GM18951 (cell line): ENCODE data around the gene UBA52.

ENCODE experiments used
- POLR2A ChIP-seq: IDR thresholded peaks from 4 replicates; pipeline ENCODE4 v1.6.1; 2011; ENCODE audit warnings: mild to moderate bottlenecking; ENCODE audit not compliant: insufficient read length, insufficient read depth; ENCODE audit errors: extremely low read depth
- in situ Hi-C: fragments of 300-500 bp; cut with MboI; formaldehyde crosslinking; loops from one replicate; pipeline ENCODE4 v1.12.0; 2022; ENCODE audit warnings: low sequenced_read_pairs, mixed read lengths, inconsistent platforms; ENCODE audit not compliant: unreplicated experiment

Gene UBA52

GRCh38 chr19:18610556-18611326 is 39.1 kb downstream of the UBA52 start:
- in situ Hi-C loops = no loop called here

DNA sequence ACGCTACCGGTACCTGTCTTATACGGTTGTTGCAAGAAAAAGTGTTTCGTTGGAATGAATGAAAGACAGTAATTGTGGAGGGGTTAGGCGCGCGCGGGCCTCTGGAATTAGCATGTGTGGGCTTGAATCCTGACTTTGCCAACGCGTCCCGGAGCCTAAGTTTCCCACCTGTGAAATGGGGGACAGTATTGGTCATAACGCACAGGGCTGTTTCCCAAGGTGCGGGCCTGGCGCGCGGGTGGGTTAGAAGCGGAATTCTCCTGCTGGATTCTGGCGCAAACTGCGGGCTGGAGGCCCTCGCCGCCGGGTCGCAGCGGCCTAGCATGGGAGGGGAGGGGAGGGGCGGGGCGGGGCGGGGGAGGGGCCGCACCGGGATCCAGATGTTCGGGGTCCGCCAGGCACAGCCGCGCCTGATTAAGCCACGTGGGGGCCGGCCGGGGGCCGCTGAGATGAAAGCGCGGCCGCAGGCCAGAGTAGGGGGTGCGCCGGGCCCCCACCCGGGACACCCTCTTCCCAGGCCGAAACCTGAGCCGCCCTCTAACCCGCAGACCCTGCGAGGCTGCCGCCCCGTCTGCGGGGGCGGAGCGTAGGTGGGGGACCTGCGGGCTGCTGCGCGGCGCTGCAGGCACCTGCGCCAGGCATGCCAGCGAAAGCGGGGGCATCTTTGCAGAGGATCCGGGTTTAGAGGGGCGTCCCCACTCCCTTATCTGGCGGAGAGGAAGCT is 39.8 kb downstream of the UBA52 start:
- TF ChIP-seq POLR2A = no peak
- in situ Hi-C loops = no loop called here

More at GRCh38 chr19:18610556-18611326, 39.1 kb downstream of the UBA52 start:
- TF ChIP-seq POLR2A = no peak

DNA sequence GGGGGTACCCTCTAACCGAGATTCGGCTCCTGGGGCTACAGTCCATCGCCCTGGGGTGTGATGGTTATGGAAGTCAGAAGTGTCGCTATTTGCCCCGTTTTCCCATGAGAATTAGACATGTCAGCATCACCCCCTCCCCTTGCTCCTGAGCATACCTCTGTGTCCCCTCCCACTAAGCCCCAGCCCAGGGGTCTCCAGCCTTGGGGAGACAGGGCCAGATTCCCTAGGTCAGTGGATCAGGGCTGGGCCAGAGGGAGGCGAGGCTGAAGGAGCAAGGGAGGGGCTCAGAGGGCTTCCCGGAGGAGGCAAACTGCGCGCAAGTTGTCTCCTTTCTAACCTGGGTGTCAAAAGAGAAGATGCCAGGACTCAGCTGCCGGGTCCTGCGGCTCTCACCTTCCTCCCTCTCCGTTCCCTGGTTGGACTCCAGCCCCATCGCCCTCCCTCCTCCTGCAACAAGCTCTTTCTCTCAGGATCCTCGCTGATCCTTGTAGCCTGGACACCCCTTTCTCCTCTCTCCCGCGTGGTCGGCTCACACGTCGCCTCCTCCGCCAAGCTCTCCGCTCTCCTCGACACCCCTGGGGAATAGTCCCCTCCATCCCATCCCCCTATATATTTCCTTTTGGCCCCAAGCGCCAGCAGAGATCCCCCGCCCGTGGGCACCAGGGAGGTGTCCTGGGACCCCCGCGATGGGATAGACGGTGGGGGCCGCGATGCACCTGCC is 40.6 kb downstream of the UBA52 start:
- in situ Hi-C loops = no loop called here
- TF ChIP-seq POLR2A = no peak

GRCh38 chr19:18612772-18613588 is 41.3 kb downstream of the UBA52 start, which contains the start of gene TMEM59L:
Gene TMEM59L (plus strand): TSS chr19:18612870. CDS start chr19:18612959, 89 bp downstream.
- in situ Hi-C loops = no loop called here
- TF ChIP-seq POLR2A = no peak

DNA sequence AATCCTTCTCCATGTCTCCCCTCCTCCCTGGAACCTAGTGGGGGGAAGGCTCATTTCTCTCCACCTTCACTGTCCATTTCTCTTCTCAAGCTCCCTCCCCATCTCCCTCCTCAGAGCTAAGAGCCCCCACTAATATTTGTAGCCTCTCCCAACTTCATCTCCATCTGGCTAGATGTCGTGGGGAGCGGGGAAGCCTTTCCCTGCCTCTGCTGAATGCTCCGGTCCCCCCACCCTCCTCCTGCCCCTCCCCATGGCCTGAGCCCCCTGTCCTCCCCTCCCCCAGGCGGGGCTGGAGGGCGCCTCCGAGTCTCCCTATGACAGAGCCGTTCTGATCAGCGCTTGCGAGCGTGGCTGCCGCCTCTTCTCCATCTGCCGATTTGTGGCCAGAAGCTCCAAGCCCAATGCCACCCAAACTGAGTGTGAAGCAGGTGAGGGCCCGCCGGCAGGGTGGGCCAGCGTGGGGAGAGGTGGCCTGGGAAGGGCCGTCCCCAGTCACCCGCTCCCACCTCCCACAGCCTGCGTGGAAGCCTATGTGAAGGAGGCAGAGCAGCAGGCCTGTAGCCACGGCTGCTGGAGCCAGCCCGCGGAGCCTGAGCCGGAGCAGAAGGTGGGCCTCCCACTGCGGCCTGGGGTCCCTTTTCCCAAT is 42.1 kb downstream of the UBA52 start:
- TF ChIP-seq POLR2A = no peak
- in situ Hi-C loops = no loop called here

DNA sequence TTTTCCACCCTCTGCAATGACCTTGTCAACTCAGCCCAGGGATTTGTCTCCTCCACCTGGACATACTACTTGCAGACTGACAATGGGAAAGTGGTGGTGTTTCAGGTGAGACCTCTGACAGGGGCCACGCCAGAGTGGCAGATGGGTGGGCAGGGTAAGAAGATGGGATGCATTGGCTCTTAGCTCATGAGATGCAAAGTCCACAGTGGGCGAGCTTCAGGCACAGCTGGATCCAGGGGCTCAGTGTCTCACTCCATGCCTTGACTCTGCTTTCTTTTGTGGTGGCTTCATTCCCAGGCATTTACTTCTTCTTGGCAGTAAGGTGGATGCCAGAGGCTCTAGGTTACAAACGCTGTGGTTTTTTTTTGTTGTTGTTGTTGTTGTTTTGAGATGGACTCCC is 44.4 kb downstream of the UBA52 start:
- no peak for TF ChIP-seq POLR2A
- in situ Hi-C loops = no loop called here

DNA sequence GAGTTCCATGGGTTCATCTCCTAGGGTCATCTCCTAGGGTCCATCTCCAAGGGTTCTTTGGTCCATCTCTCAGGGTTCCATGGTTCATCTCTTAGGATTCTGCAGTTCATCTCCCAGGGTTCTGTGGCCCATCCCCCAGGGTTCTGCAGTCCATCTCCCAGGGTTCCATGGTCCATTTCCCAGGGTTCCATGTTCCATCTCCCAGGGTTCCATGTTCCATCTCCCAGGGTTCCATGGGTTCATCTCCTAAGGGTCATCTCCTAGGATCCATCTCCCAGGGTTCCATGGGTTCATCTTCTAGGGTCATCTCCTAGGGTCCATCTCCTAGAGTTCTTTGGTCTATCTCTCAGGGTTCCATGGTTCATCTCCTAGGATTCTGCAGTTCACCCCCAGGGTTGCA is 45.9 kb downstream of the UBA52 start:
- in situ Hi-C loops = no loop called here
- no peak for TF ChIP-seq POLR2A

DNA sequence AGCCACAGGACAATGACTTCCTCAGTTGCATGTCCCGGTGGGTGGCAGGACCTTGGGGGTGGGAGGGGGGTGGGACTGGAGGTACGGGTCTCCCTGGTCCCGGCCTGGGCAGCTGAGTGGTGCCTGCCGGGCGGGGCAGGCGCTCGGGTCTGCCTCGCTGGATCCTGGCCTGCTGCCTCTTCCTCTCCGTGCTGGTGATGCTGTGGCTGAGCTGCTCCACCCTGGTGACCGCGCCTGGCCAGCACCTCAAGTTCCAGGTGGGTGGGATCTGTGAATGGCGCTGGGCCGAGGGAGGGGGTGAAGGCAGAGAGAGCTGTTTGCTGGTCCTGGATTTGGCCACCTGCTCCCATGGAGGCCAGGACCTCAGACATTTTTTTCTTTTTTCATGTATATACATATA is 46.6 kb downstream of the UBA52 start:
- TF ChIP-seq POLR2A = no peak
- in situ Hi-C loops = no loop called here

DNA sequence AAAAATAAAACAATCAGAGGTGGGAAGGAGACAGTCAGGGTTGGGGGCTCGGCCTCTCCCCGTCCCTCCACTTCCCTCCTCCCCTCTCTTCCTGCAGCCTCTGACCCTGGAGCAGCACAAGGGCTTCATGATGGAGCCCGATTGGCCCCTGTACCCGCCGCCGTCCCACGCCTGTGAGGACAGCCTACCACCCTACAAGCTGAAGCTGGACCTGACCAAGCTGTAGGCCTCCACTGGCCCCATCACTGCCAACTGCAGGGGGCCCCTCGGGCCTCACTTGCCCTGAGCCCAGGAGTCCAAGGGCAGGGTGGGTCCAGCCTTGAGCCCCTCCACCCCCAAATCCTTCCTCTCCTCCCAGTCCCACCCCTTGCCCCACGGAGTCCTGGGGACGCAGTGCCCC is 48.7 kb downstream of the UBA52 start:
- no peak for TF ChIP-seq POLR2A
- in situ Hi-C loops = no loop called here

- in situ Hi-C loops = no loop called here
Observed at GRCh38 chr19:18620902-18621301, 49.2 kb downstream of the UBA52 start.

GRCh38 chr19:18626906-18627305 is 55.2 kb downstream of the UBA52 start:
- in situ Hi-C loops = no loop called here
- TF ChIP-seq POLR2A = no peak

More at GRCh38 chr19:18620902-18621301, 49.2 kb downstream of the UBA52 start:
- TF ChIP-seq POLR2A = no peak
